ENCODE measurements around the gene LYPD6B. TPM values are rescaled to one million over a fixed set of nuclear protein-coding genes. Genes with fewer than 3 reads are reported as not detected.

Gene LYPD6B
- total and polyA plus RNA-seq, 10 of the 15 experiments (the other 5 are each of a cell fraction or from before 2014, with no cell fraction given) = 1.0 to 6.6 (median 4.0) TPM

DNA sequence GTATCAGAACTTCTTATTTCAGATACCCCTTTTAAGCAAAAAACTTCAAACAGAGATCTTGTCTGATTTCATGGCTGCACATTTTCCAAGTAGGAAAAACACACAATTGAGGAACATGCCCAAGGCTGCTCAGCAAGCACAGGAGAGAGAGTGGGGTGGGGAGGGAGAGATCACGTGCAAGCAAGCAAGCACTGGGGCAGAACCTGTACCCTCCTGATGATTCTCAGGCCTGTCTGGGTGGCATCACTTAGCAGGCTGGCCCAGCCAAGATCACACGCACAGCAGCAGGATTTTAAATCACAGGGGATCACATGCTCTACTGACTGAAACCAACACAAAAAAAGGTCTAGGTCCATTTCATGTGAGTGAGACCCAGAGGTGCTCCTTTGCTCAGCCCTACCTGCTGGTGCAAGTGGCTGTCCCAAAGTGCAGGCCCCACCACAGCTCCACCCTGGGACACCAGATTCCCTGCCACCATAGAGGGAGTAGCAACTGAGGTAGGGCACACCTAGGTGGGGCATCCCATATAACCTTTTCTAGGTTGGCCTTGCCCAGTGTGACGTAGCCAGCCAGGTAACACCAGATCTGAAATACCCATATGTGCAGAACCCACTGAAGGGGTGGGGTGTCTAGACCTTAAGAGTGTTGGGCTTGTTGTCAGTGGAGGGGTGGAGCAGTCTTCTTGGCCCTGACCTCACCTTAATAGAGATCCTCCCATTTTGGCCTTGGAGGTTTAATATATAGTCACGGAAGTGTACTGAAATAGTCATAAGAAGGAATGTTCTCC, 1.8 kb upstream of the LYPD6B start (continued):
- TF ChIP-seq PAX5 (IDR thresholded peaks at IDR 0.05; ENCODE audit: borderline replicate concordance, low read depth, low read length) (no peak), CHD4 (IDR thresholded peaks at IDR 0.05) (no peak), ZNF217 (IDR thresholded peaks at IDR 0.05) (no peak), CBX3 (IDR thresholded peaks at IDR 0.05; ENCODE audit: borderline replicate concordance, low read depth) (no peak), CREB1 (IDR thresholded peaks at IDR 0.05; ENCODE audit: low read depth) (no peak), NR2C2 (IDR thresholded peaks at IDR 0.05; ENCODE audit: borderline replicate concordance, control insufficient read depth, insufficient read length, low read depth) (no peak), WRNIP1 (IDR thresholded peaks at IDR 0.05; ENCODE audit: borderline replicate concordance, low read depth, low read length) (no peak), ASH2L (IDR thresholded peaks at IDR 0.05; ENCODE audit: borderline replicate concordance, low read depth) (no peak)
- TF ChIP-seq, protein P1, sequence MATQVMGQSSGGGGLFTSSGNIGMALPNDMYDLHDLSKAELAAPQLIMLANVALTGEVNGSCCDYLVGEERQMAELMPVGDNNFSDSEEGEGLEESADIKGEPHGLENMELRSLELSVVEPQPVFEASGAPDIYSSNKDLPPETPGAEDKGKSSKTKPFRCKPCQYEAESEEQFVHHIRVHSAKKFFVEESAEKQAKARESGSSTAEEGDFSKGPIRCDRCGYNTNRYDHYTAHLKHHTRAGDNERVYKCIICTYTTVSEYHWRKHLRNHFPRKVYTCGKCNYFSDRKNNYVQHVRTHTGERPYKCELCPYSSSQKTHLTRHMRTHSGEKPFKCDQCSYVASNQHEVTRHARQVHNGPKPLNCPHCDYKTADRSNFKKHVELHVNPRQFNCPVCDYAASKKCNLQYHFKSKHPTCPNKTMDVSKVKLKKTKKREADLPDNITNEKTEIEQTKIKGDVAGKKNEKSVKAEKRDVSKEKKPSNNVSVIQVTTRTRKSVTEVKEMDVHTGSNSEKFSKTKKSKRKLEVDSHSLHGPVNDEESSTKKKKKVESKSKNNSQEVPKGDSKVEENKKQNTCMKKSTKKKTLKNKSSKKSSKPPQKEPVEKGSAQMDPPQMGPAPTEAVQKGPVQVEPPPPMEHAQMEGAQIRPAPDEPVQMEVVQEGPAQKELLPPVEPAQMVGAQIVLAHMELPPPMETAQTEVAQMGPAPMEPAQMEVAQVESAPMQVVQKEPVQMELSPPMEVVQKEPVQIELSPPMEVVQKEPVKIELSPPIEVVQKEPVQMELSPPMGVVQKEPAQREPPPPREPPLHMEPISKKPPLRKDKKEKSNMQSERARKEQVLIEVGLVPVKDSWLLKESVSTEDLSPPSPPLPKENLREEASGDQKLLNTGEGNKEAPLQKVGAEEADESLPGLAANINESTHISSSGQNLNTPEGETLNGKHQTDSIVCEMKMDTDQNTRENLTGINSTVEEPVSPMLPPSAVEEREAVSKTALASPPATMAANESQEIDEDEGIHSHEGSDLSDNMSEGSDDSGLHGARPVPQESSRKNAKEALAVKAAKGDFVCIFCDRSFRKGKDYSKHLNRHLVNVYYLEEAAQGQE (IDR thresholded peaks at IDR 0.05; ENCODE audit: low read depth, low read length) = no peak
- TF ChIP-seq, protein P2, sequence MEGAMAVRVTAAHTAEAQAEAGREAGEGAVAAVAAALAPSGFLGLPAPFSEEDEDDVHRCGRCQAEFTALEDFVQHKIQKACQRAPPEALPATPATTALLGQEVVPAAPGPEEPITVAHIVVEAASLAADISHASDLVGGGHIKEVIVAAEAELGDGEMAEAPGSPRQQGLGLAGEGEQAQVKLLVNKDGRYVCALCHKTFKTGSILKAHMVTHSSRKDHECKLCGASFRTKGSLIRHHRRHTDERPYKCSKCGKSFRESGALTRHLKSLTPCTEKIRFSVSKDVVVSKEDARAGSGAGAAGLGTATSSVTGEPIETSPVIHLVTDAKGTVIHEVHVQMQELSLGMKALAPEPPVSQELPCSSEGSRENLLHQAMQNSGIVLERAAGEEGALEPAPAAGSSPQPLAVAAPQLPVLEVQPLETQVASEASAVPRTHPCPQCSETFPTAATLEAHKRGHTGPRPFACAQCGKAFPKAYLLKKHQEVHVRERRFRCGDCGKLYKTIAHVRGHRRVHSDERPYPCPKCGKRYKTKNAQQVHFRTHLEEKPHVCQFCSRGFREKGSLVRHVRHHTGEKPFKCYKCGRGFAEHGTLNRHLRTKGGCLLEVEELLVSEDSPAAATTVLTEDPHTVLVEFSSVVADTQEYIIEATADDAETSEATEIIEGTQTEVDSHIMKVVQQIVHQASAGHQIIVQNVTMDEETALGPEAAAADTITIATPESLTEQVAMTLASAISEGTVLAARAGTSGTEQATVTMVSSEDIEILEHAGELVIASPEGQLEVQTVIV (IDR thresholded peaks at IDR 0.05; ENCODE audit: borderline replicate concordance, partially characterized antibody) = no peak
- TF ChIP-seq, protein P3, sequence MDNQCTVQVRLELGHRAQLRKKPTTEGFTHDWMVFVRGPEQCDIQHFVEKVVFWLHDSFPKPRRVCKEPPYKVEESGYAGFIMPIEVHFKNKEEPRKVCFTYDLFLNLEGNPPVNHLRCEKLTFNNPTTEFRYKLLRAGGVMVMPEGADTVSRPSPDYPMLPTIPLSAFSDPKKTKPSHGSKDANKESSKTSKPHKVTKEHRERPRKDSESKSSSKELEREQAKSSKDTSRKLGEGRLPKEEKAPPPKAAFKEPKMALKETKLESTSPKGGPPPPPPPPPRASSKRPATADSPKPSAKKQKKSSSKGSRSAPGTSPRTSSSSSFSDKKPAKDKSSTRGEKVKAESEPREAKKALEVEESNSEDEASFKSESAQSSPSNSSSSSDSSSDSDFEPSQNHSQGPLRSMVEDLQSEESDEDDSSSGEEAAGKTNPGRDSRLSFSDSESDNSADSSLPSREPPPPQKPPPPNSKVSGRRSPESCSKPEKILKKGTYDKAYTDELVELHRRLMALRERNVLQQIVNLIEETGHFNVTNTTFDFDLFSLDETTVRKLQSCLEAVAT (IDR thresholded peaks at IDR 0.05) = no peak
